Transverse colon (tissue), 4 donors: ENCODE data around the gene NDUFAF2. TPM values are rescaled to one million over a fixed set of nuclear protein-coding genes. Genes with fewer than 3 reads are reported as not detected.

ENCODE experiments used
- DNase-seq: peaks from one replicate; pipeline ENCODE4 v3.0.0-alpha.2; 2019
- H3K27ac ChIP-seq, 4 donors: fragments of 200-600 bp; sonication (generic); 2 replicates each; pipeline ENCODE4 v1.5.1; 2016 to 2018; ENCODE audit warnings: inconsistent platforms in 4 of 4
- H3K27me3 ChIP-seq: fragments of 200-600 bp; sonication (generic); 2 replicates; pipeline ENCODE4 v1.5.1; 2017; ENCODE audit warnings: inconsistent platforms
- H3K36me3 ChIP-seq, 4 donors: fragments of 200-600 bp; sonication (generic); 2 replicates each; pipeline ENCODE4 v1.5.1; 2017 to 2019; ENCODE audit warnings: inconsistent platforms in 4 of 4
- H3K4me1 ChIP-seq, 4 donors: fragments of 200-600 bp; sonication (generic); 2 replicates each; pipeline ENCODE4 v1.5.1; 2017 to 2020; ENCODE audit warnings: inconsistent platforms in 4 of 4
- H3K4me3 ChIP-seq, 4 donors: fragments of 200-600 bp; sonication (generic); 1 replicate in 1 of 4; 2 replicates in 3 of 4; pipeline versions ENCODE4 v1.5.1 to v1.6.1; 2017 to 2019; ENCODE audit warnings: inconsistent platforms in 4 of 4
- H3K9me3 ChIP-seq, 2 donors: fragments of 200-600 bp; sonication (generic); 2 replicates each; pipeline ENCODE4 v1.5.1; 2017 to 2019; ENCODE audit warnings: inconsistent platforms in 2 of 2
- EP300 ChIP-seq: sonication (generic); formaldehyde crosslinking; IDR thresholded peaks from one replicate; pipeline ENCODE4 v1.6.1; 2017; ENCODE audit warnings: antibody characterized with exemption, low read depth
- POLR2A ChIP-seq: fragments of 450-650 bp; IDR thresholded peaks from one replicate; pipeline ENCODE4 v1.6.1; 2016; ENCODE audit warnings: antibody characterized with exemption, mild to moderate bottlenecking, moderate library complexity
- POLR2AphosphoS5 ChIP-seq, 3 donors: sonication (generic); formaldehyde crosslinking; IDR thresholded peaks; one replicate each; pipeline ENCODE4 v1.6.1; 2016; ENCODE audit warnings: antibody characterized with exemption in 3 of 3
- WGBS, 2 donors: methylation state at CpG; one replicate each; pipeline ENCODE4 v1.1.5; 2018; ENCODE audit warnings: low coverage in 1 of 2; 5-methylcytosine and 5-hydroxymethylcytosine counted together
- in situ Hi-C, 4 donors: fragments of 200-750 bp; cut with MboI; loops; one replicate each; pipeline versions ENCODE4 v1.15.0 to v1.15.1; 2017; ENCODE audit warnings: low sequenced_read_pairs in 3 of 4, low pct_ligation_motif_present in 1 of 4, low pct_unique_long_range_greater_than_20kb in 1 of 4
- intact Hi-C: fragments of 100-400 bp; cut with DNase I; formaldehyde crosslinking; loops from one replicate; pipeline ENCODE4 v1.15.1; 2023; ENCODE audit warnings: low total_unique reads
- total RNA-seq, 4 donors: library from RNA; depleted of rRNA; stranded (reverse); fragments of >200 nt; gene quantifications; one replicate each; pipeline ENCODE4 v1.1.0, GENCODE V29; 2016
- TF ChIP-seq, protein P1 (sequence below), 5 experiments: fragments of 200-600 bp in 3 of 5; fragments of 450-650 bp in 2 of 5; sonication (generic) in 3 of 5; IDR thresholded peaks; 1 replicate in 2 of 5; 2 replicates in 3 of 5; pipeline ENCODE4 v1.5.1; 2016 to 2017; ENCODE audit warnings: antibody characterized with exemption in 5 of 5, inconsistent platforms in 3 of 5, mild to moderate bottlenecking in 2 of 5, moderate library complexity in 1 of 5

NDUFAF2 gene, protein sequence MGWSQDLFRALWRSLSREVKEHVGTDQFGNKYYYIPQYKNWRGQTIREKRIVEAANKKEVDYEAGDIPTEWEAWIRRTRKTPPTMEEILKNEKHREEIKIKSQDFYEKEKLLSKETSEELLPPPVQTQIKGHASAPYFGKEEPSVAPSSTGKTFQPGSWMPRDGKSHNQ
- total RNA-seq, result 10 to 100 TPM in 2 of 4 donors, 1 to 10 TPM in 2; 8.2 to 26.5 (median 10.5) TPM

- Histone ChIP-seq H3K4me3 (peak within 1 kb of the TSS; percentile 56 to 66 (median 64)), H3K27ac (peak within 1 kb of the TSS; percentile 76 to 90 (median 88)), H3K27me3 (no peaks in the 10 kb centered on the region), H3K4me1 (peaks cover 0 to 23% (median 18%) of the 10 kb centered on the region in 4 donors), H3K36me3 (no peaks in the 10 kb centered on the region), H3K9me3 (no peaks in the 10 kb centered on the region)
- 0% methylated on average over 55 of the region's 64 CpGs; no CpG with 5 or more reads in 1 of the 2 donors for WGBS, 2 donors
- peak; percentile 57 for TF ChIP-seq POLR2A
- no peak for TF ChIP-seq EP300
- TF ChIP-seq, protein P1, sequence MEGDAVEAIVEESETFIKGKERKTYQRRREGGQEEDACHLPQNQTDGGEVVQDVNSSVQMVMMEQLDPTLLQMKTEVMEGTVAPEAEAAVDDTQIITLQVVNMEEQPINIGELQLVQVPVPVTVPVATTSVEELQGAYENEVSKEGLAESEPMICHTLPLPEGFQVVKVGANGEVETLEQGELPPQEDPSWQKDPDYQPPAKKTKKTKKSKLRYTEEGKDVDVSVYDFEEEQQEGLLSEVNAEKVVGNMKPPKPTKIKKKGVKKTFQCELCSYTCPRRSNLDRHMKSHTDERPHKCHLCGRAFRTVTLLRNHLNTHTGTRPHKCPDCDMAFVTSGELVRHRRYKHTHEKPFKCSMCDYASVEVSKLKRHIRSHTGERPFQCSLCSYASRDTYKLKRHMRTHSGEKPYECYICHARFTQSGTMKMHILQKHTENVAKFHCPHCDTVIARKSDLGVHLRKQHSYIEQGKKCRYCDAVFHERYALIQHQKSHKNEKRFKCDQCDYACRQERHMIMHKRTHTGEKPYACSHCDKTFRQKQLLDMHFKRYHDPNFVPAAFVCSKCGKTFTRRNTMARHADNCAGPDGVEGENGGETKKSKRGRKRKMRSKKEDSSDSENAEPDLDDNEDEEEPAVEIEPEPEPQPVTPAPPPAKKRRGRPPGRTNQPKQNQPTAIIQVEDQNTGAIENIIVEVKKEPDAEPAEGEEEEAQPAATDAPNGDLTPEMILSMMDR (IDR thresholded peaks at IDR 0.05), result no peak
- TF ChIP-seq POLR2AphosphoS5 (IDR thresholded peaks at IDR 0.05), result peak; percentile 67 to 78 (median 71)
- in situ Hi-C loops (loop anchor here in 1 of 4 donors (25.0 kb wide), 1 partner anchor 392 kb away; the partner anchor contains the start of gene ZSWIM6), intact Hi-C loops (no loop called here)
- peak; percentile 92 for DNase-seq
These were observed at the start of gene NDUFAF2, which contains the start of gene ERCC8 for GRCh38 chr5:60944904-60945812. Gene NDUFAF2 (plus strand): TSS chr5:60945205. CDS start chr5:60945256, 51 bp downstream. Gene ERCC8 (minus strand): TSS chr5:60945070. CDS start chr5:60945008, 62 bp downstream.

DNA sequence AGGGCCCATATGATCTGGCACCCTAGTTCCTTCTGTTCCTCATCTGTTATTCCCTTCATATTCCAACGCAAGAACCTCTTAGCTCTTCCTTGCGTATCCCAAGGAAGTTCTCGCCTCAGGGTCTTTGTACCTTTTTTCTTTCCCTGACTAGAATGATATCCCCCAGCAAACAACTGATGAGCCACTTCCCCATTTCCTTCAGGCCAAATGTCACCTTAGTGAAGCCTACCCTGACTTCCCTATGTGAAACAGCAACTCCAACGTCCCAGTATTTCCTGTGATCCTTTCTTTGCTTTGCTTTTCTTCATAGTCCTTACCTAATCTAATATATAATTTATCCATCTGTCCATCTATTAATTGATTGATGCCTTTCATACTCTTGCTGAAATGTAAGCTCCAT, 48.0 kb upstream of the NDUFAF2 start:
- Histone ChIP-seq H3K4me3 (no peak overlapping the region), H3K27ac (no peak overlapping the region), H3K36me3 (peaks cover 0 to 32% (median 4%) of the 10 kb centered on the region in 4 donors), H3K9me3 (no peaks in the 10 kb centered on the region), H3K27me3 (no peaks in the 10 kb centered on the region), H3K4me1 (no peaks in the 10 kb centered on the region)
- no peak for TF ChIP-seq POLR2A
- TF ChIP-seq, protein P1 (IDR thresholded peaks at IDR 0.05), result no peak
- no peak for TF ChIP-seq POLR2AphosphoS5 (IDR thresholded peaks at IDR 0.05)
- DNase-seq, result no peak
- in situ Hi-C loops (no loop called here), intact Hi-C loops (no loop called here)
- 57 to 90% methylated on average over 1 to 4 of the region's 4 CpGs for WGBS, 2 donors

- Histone ChIP-seq H3K27me3 (no peaks in the 10 kb centered on the region), H3K36me3 (peaks cover 0 to 2% (median 0%) of the 10 kb centered on the region in 4 donors), H3K4me3 (no peak overlapping the region), H3K4me1 (no peaks in the 10 kb centered on the region), H3K27ac (no peak overlapping the region), H3K9me3 (no peaks in the 10 kb centered on the region)
- intact Hi-C loops (no loop called here), in situ Hi-C loops (no loop called here)
- no peak for DNase-seq
- TF ChIP-seq EP300 (no peak), POLR2A (no peak), POLR2AphosphoS5 (IDR thresholded peaks at IDR 0.05) (no peak)
- TF ChIP-seq, protein P1 (IDR thresholded peaks at IDR 0.05), result no peak
- WGBS, 2 donors, result 39 to 51% methylated on average over 4 of the region's 4 CpGs
These were observed 41.6 kb upstream of the NDUFAF2 start for GRCh38 chr5:60903356-60903755.

GRCh38 chr5:60916646-60917045, 28.4 kb upstream of the NDUFAF2 start:
- Histone ChIP-seq H3K27ac (no peak overlapping the region), H3K9me3 (no peaks in the 10 kb centered on the region), H3K4me1 (no peaks in the 10 kb centered on the region), H3K4me3 (no peak overlapping the region), H3K27me3 (no peaks in the 10 kb centered on the region), H3K36me3 (peaks cover 0 to 16% (median 0%) of the 10 kb centered on the region in 4 donors)
- no peak for DNase-seq
- in situ Hi-C loops (no loop called here), intact Hi-C loops (no loop called here)
- TF ChIP-seq EP300 (no peak), POLR2A (no peak), POLR2AphosphoS5 (IDR thresholded peaks at IDR 0.05) (no peak)
- TF ChIP-seq, protein P1 (IDR thresholded peaks at IDR 0.05), result no peak
